Astrocyte (in vitro differentiated cells and primary cell): ENCODE measurements around the gene S100A16. TPM values are rescaled to one million over a fixed set of nuclear protein-coding genes. Genes with fewer than 3 reads are reported as not detected.

Experiments used
- DNase-seq: peaks from one replicate; pipeline ENCODE4 v3.0.0-alpha.2; 2010; ENCODE audit warnings: low read depth
- FAIRE-seq: peaks from 2 replicates; lab custom pipeline; 2011; peaks lifted over from hg19 to GRCh38; lab: Jason Lieb, UNC
- H2AFZ ChIP-seq: 2 replicates; pipeline ENCODE4 v1.6.0; 2012; ENCODE audit warnings: low read depth, low read length, inconsistent platforms
- H3K27ac ChIP-seq: 2 replicates; pipeline ENCODE4 v1.5.1; 2011; ENCODE audit warnings: low read depth, low read length, inconsistent platforms
- H3K27me3 ChIP-seq: 2 replicates; pipeline ENCODE4 v1.6.0; 2011; ENCODE audit warnings: low read length, inconsistent platforms; ENCODE audit not compliant: insufficient read depth
- H3K36me3 ChIP-seq: 2 replicates; pipeline ENCODE4 v1.5.1; 2011; ENCODE audit warnings: low read length, inconsistent platforms; ENCODE audit not compliant: insufficient read depth
- H3K4me1 ChIP-seq: 2 replicates; pipeline ENCODE4 v1.5.1; 2011; ENCODE audit warnings: low read length, inconsistent platforms; ENCODE audit not compliant: insufficient read depth
- H3K4me2 ChIP-seq: 2 replicates; pipeline ENCODE4 v1.6.0; 2012; ENCODE audit warnings: low read length, inconsistent platforms
- H3K4me3 ChIP-seq: 2 replicates; pipeline ENCODE4 v1.5.1; 2011; ENCODE audit warnings: low read depth, mild to moderate bottlenecking, low read length, inconsistent platforms; ENCODE audit not compliant: insufficient read depth
- H3K79me2 ChIP-seq: 2 replicates; pipeline ENCODE4 v1.6.0; 2012; ENCODE audit warnings: mild to moderate bottlenecking, low read length, inconsistent platforms; ENCODE audit not compliant: insufficient read depth
- H3K9ac ChIP-seq: 2 replicates; pipeline ENCODE4 v1.6.0; 2012; ENCODE audit warnings: mild to moderate bottlenecking, low read length, inconsistent platforms
- H3K9me3 ChIP-seq: 2 replicates; pipeline ENCODE4 v1.5.1; 2012; ENCODE audit warnings: low read depth, mild to moderate bottlenecking, low read length, inconsistent platforms; ENCODE audit not compliant: insufficient read depth
- H4K20me1 ChIP-seq: 2 replicates; pipeline ENCODE4 v1.6.0; 2012; ENCODE audit warnings: low read length, inconsistent platforms; ENCODE audit not compliant: insufficient read depth
- H3K27ac Mint-ChIP-seq: one replicate; pipeline ENCODE4 v1.8.0; 2021; ENCODE audit warnings: mild to moderate bottlenecking, mixed read lengths; ENCODE audit not compliant: unreplicated experiment
- H3K27me3 Mint-ChIP-seq: one replicate; pipeline ENCODE4 v1.8.0; 2021; ENCODE audit warnings: low read depth, mixed read lengths; ENCODE audit not compliant: unreplicated experiment
- H3K36me3 Mint-ChIP-seq: one replicate; pipeline ENCODE4 v1.8.0; 2021; ENCODE audit warnings: low read depth, mixed read lengths; ENCODE audit not compliant: unreplicated experiment
- H3K4me1 Mint-ChIP-seq: one replicate; pipeline ENCODE4 v1.8.0; 2021; ENCODE audit warnings: low read depth, mixed read lengths; ENCODE audit not compliant: unreplicated experiment
- H3K4me3 Mint-ChIP-seq: one replicate; pipeline ENCODE4 v1.8.0; 2021; ENCODE audit warnings: mild to moderate bottlenecking, moderate library complexity, mixed read lengths; ENCODE audit not compliant: unreplicated experiment
- H3K9me3 Mint-ChIP-seq: one replicate; pipeline ENCODE4 v1.8.0; 2021; ENCODE audit warnings: mild to moderate bottlenecking, mixed read lengths; ENCODE audit not compliant: unreplicated experiment
- EZH2 ChIP-seq: IDR thresholded peaks from 2 replicates; pipeline ENCODE4 v1.6.1; 2012; ENCODE audit warnings: mild to moderate bottlenecking, low read length, inconsistent platforms; ENCODE audit not compliant: insufficient read depth
- total RNA-seq: library from RNA; stranded (reverse); gene quantifications from 2 replicates; pipeline ENCODE4 v1.2.1, GENCODE V29; 2021
- TF ChIP-seq, protein P1 (sequence below): IDR thresholded peaks from 2 replicates; pipeline ENCODE4 v1.5.1; 2011; ENCODE audit warnings: low read depth, mild to moderate bottlenecking, inconsistent platforms, low read length, moderate library complexity; ENCODE audit not compliant: insufficient read depth

S100A16 gene
- total RNA-seq, 1 donor from 2014 or later = 54.4 TPM

DNA sequence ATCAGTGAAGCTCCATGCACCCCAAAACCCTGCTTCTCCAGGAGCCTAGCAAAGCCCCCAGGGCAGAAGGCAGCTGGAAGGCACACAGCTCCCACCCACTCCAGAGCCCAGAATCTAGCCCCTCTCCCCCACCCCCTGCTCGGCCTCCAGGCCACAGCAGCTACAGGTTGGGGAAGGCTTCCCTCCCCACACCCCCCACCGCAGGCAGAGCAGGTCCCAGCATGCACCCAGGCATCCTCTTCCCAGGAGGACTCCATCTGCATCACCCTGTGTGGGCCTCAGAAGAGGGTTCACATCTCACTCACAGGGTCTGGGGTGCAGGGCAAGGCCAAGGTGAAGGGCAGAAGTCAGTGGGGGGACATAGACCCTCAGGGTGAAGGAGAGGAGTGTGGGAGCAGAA is 2.5 kb upstream of the S100A16 start:
- Histone ChIP-seq H3K9me3 (no peaks in the 10 kb centered on the region), H4K20me1 (peaks cover 7% of the 10 kb centered on the region), H3K27me3 (no peaks in the 10 kb centered on the region), H3K27ac (no peak overlapping the region), H3K4me2 (no peak overlapping the region), H3K4me3 (no peak overlapping the region), H3K9ac (no peak overlapping the region), H3K36me3 (peaks cover 9% of the 10 kb centered on the region), H3K4me1 (peaks cover 18% of the 10 kb centered on the region), H3K79me2 (peaks cover 31% of the 10 kb centered on the region), H2AFZ (no peak overlapping the region)
- no peak overlapping the region for H3K27ac Mint-ChIP-seq
- H3K36me3 Mint-ChIP-seq = peaks cover 12% of the 10 kb centered on the region
- H3K9me3 Mint-ChIP-seq = peaks cover 2% of the 10 kb centered on the region
- no peaks in the 10 kb centered on the region for H3K27me3 Mint-ChIP-seq
- TF ChIP-seq EZH2 = no peak
- TF ChIP-seq, protein P1, sequence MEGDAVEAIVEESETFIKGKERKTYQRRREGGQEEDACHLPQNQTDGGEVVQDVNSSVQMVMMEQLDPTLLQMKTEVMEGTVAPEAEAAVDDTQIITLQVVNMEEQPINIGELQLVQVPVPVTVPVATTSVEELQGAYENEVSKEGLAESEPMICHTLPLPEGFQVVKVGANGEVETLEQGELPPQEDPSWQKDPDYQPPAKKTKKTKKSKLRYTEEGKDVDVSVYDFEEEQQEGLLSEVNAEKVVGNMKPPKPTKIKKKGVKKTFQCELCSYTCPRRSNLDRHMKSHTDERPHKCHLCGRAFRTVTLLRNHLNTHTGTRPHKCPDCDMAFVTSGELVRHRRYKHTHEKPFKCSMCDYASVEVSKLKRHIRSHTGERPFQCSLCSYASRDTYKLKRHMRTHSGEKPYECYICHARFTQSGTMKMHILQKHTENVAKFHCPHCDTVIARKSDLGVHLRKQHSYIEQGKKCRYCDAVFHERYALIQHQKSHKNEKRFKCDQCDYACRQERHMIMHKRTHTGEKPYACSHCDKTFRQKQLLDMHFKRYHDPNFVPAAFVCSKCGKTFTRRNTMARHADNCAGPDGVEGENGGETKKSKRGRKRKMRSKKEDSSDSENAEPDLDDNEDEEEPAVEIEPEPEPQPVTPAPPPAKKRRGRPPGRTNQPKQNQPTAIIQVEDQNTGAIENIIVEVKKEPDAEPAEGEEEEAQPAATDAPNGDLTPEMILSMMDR = no peak
- H3K4me3 Mint-ChIP-seq = no peak overlapping the region
- FAIRE-seq (no peak), DNase-seq (no peak)
- peaks cover 6% of the 10 kb centered on the region for H3K4me1 Mint-ChIP-seq

DNA sequence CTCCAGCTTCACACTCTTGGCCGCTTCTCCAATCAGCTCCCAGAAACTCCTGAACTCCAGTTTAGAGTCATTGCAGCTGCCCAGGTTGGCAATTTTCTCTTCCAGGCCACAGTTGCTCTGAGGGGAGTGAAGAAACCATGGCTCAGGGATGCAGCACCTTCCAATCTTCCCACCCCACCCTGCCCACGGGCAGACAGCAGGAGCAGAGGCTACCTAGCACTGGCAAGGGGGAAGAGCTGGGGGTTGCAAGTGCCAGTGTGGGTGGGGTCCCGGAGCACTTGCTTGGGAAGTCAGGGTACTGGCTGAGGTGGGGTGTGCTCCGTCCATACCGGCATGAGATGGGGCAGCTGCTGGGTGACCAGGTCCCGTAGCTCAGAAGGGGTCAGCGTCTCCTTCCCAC is 2.0 kb upstream of the S100A16 start:
- no peak overlapping the region for H3K9ac ChIP-seq
- TF ChIP-seq, protein P1 = no peak
- TF ChIP-seq EZH2 = no peak
- H3K4me1 ChIP-seq = peaks cover 23% of the 10 kb centered on the region
- no peak overlapping the region for H3K27ac ChIP-seq
- peaks cover 12% of the 10 kb centered on the region for H3K36me3 Mint-ChIP-seq
- H3K27ac Mint-ChIP-seq = no peak overlapping the region
- FAIRE-seq (no peak), DNase-seq (no peak)
- no peaks in the 10 kb centered on the region for H3K27me3 Mint-ChIP-seq
- peaks cover 7% of the 10 kb centered on the region for H4K20me1 ChIP-seq
- H3K9me3 ChIP-seq = no peaks in the 10 kb centered on the region
- no peak overlapping the region for H3K4me3 Mint-ChIP-seq
- H3K4me2 ChIP-seq = no peak overlapping the region
- peaks cover 8% of the 10 kb centered on the region for H3K4me1 Mint-ChIP-seq
- peaks cover 6% of the 10 kb centered on the region for H3K36me3 ChIP-seq
- no peak overlapping the region for H2AFZ ChIP-seq
- no peak overlapping the region for H3K4me3 ChIP-seq
- H3K79me2 ChIP-seq = peaks cover 36% of the 10 kb centered on the region
- H3K27me3 ChIP-seq = no peaks in the 10 kb centered on the region
- peaks cover 2% of the 10 kb centered on the region for H3K9me3 Mint-ChIP-seq

DNA sequence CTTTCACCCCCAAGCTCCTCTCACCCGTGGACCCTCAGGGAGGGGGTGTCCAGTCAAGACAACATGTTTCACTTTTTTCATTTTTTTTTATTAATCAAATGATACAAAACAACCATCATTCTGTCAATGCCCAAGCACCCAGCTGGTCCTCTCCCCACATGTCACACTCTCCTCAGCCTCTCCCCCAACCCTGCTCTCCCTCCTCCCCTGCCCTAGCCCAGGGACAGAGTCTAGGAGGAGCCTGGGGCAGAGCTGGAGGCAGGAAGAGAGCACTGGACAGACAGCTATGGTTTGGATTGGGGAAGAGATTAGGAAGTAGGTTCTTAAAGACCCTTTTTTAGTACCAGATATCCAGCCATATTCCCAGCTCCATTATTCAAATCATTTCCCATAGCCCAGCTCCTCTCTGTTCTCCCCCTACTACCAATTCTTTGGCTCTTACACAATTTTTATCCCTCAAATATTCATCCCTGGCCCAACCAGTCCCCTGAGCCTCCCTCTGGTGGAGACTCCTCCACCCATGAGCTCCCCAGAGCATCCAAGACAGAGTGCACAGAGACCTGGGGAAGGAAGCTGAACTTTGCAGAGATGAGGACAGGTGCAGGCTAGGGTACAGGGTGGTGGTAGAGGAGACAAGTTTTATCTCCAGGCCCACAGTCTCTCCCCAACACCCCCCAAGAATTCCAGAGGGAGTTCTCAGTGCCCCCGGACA is 1.4 kb upstream of the S100A16 start:
- Mint-ChIP-seq H3K9me3 (no peaks in the 10 kb centered on the region), H3K27ac (no peak overlapping the region), H3K4me1 (peaks cover 12% of the 10 kb centered on the region), H3K4me3 (peak overlapping the region; percentile 6), H3K27me3 (no peaks in the 10 kb centered on the region), H3K36me3 (peaks cover 9% of the 10 kb centered on the region)
- peaks cover 41% of the 10 kb centered on the region for H3K79me2 ChIP-seq
- H3K27ac ChIP-seq = no peak overlapping the region
- H3K36me3 ChIP-seq = peaks cover under 1% of the 10 kb centered on the region
- DNase-seq (no peak), FAIRE-seq (no peak)
- peaks cover 29% of the 10 kb centered on the region for H3K4me1 ChIP-seq
- no peak overlapping the region for H3K4me2 ChIP-seq
- no peaks in the 10 kb centered on the region for H3K27me3 ChIP-seq
- H3K9ac ChIP-seq = no peak overlapping the region
- no peak overlapping the region for H3K4me3 ChIP-seq
- peaks cover 7% of the 10 kb centered on the region for H4K20me1 ChIP-seq
- no peaks in the 10 kb centered on the region for H3K9me3 ChIP-seq
- no peak overlapping the region for H2AFZ ChIP-seq
- TF ChIP-seq, protein P1 = no peak
- TF ChIP-seq EZH2 = no peak
